Neutrophil (primary cell): ENCODE results near the gene PHF14.
A peak's percentile ranks its signal among the peaks of the same experiment; 100 is the strongest.
"Not testable (repeated sequence)": the region's sequence is repeated elsewhere in the genome, so short reads cannot be mapped to it uniquely, and the experiment has no call there.

Experiments
- H3K27ac ChIP-seq: fragments of 200-600 bp; sonication (generic); 2 replicates; pipeline ENCODE4 v1.5.1; 2016; ENCODE audit warnings: mild to moderate bottlenecking, moderate library complexity
- H3K27me3 ChIP-seq: fragments of 200-600 bp; sonication (generic); 2 replicates; pipeline ENCODE4 v1.6.0; 2016; ENCODE audit warnings: mild to moderate bottlenecking
- H3K36me3 ChIP-seq: fragments of 200-600 bp; sonication (generic); 2 replicates; pipeline ENCODE4 v1.5.1; 2017
- H3K4me1 ChIP-seq, 2 experiments: fragments of 200-600 bp in 1 of 2; sonication (generic) in 1 of 2; 1 replicate in 1 of 2; 2 replicates in 1 of 2; pipeline versions ENCODE4 v1.5.1 to v1.6.1; 2013 to 2016; ENCODE audit warnings: low read depth in 1 of 2, low read length in 1 of 2, mild to moderate bottlenecking in 1 of 2, moderate library complexity in 1 of 2; ENCODE audit not compliant: control insufficient read depth in 1 of 2, insufficient read depth in 1 of 2
- H3K4me3 ChIP-seq, 2 experiments: fragments of 200-600 bp in 1 of 2; sonication (generic) in 1 of 2; 1 replicate in 1 of 2; 2 replicates in 1 of 2; pipeline ENCODE4 v1.5.1; 2013 to 2016; ENCODE audit warnings: low read depth in 1 of 2, low read length in 1 of 2, mild to moderate bottlenecking in 1 of 2, moderate library complexity in 1 of 2
- H3K9me3 ChIP-seq: fragments of 200-600 bp; sonication (generic); 2 replicates; pipeline ENCODE4 v1.5.1; 2016
- CTCF ChIP-seq: fragments of 200-600 bp; sonication (generic); IDR thresholded peaks from 2 replicates; pipeline ENCODE4 v1.5.1; 2016; ENCODE audit warnings: antibody characterized with exemption

Gene PHF14

GRCh38 chr7:10952588-10952987 lies 21.1 kb upstream of the PHF14 start:
- no peaks in the 10 kb centered on the region for H3K4me1 ChIP-seq
- no peak overlapping the region for H3K4me3 ChIP-seq
- TF ChIP-seq CTCF = no peak
- H3K9me3 ChIP-seq = no peaks in the 10 kb centered on the region
- no peaks in the 10 kb centered on the region for H3K27me3 ChIP-seq
- H3K27ac ChIP-seq = no peak overlapping the region
- no peaks in the 10 kb centered on the region for H3K36me3 ChIP-seq

GRCh38 chr7:10953078-10953750 lies 20.5 kb upstream of the PHF14 start:
- not testable (repeated sequence) for H3K27ac ChIP-seq, H3K9me3 ChIP-seq, H3K27me3 ChIP-seq, H3K4me1 ChIP-seq, H3K36me3 ChIP-seq, H3K4me3 ChIP-seq

GRCh38 chr7:10956528-10956927 lies 17.1 kb upstream of the PHF14 start:
- Histone ChIP-seq H3K36me3 (no peaks in the 10 kb centered on the region), H3K27ac (no peak overlapping the region), H3K9me3 (no peaks in the 10 kb centered on the region), H3K27me3 (no peaks in the 10 kb centered on the region), H3K4me3 (no peak overlapping the region), H3K4me1 (no peaks in the 10 kb centered on the region)
- TF ChIP-seq CTCF = no peak

GRCh38 chr7:10960242-10960641 lies 13.4 kb upstream of the PHF14 start:
- not testable (repeated sequence) for H3K4me3 ChIP-seq, H3K4me1 ChIP-seq, H3K27ac ChIP-seq, H3K27me3 ChIP-seq, H3K36me3 ChIP-seq, H3K9me3 ChIP-seq

- not testable (repeated sequence) for H3K4me3 ChIP-seq, H3K27me3 ChIP-seq, H3K36me3 ChIP-seq, H3K9me3 ChIP-seq, H3K27ac ChIP-seq, H3K4me1 ChIP-seq
Observed at GRCh38 chr7:10965016-10965415, 8.7 kb upstream of the PHF14 start.

- Histone ChIP-seq H3K36me3 (no peaks in the 10 kb centered on the region), H3K4me1 (peaks cover 15 to 16% of the 10 kb centered on the region in 2 experiments), H3K4me3 (no peak overlapping the region), H3K27me3 (peaks cover 5% of the 10 kb centered on the region), H3K27ac (no peak overlapping the region), H3K9me3 (no peaks in the 10 kb centered on the region)
- TF ChIP-seq CTCF = no peak
Observed at GRCh38 chr7:10972174-10972573, 1.5 kb upstream of the PHF14 start.

- H3K27ac ChIP-seq = peak overlapping the region; percentile 74
- peak overlapping the region; percentile 74 to 80 for H3K4me3 ChIP-seq
- peaks cover 15 to 16% of the 10 kb centered on the region in 2 experiments for H3K4me1 ChIP-seq
- H3K27me3 ChIP-seq = no peaks in the 10 kb centered on the region
- no peaks in the 10 kb centered on the region for H3K36me3 ChIP-seq
- no peaks in the 10 kb centered on the region for H3K9me3 ChIP-seq
- TF ChIP-seq CTCF = no peak
Observed at GRCh38 chr7:10973942-10974911, 555 bp downstream of the PHF14 start.
